Left hindlimb (tissue), 1 donor: ENCODE measurements around the gene LRP4.
"Not testable (repeated sequence)": the region's sequence is repeated elsewhere in the genome, so short reads cannot be mapped to it uniquely, and the experiment has no call there.

Experiments used
- DNase-seq: peaks from one replicate; pipeline ENCODE4 v3.0.0-alpha.2; 2018

The LRP4 gene

GRCh38 chr11:46918083-46918787 lies at the start of gene LRP4:
Gene LRP4, minus strand, starts transcription at chr11:46918550. Its CDS starts 171 bp downstream, at chr11:46918379.
- DNase-seq = peak; percentile 82

- no peak for DNase-seq
Measured at GRCh38 chr11:46967962-46968361, 49.6 kb upstream of the LRP4 start.

- no peak for DNase-seq
Measured at GRCh38 chr11:46966773-46967172, 48.4 kb upstream of the LRP4 start.

GRCh38 chr11:46963844-46964243 lies 45.5 kb upstream of the LRP4 start:
- DNase-seq = no peak

GRCh38 chr11:46961886-46962285 lies 43.5 kb upstream of the LRP4 start:
- DNase-seq = not testable (repeated sequence)

GRCh38 chr11:46961041-46961440 lies 42.7 kb upstream of the LRP4 start:
- no peak for DNase-seq

- DNase-seq = no peak
Measured at GRCh38 chr11:46958777-46959176, 40.4 kb upstream of the LRP4 start.

GRCh38 chr11:46953093-46953492 lies 34.7 kb upstream of the LRP4 start:
- no peak for DNase-seq

- DNase-seq = no peak
Measured at GRCh38 chr11:46952553-46952952, 34.2 kb upstream of the LRP4 start.

GRCh38 chr11:46951864-46952263 lies 33.5 kb upstream of the LRP4 start:
- DNase-seq = no peak

- DNase-seq = no peak
Measured at GRCh38 chr11:46949297-46949696, 30.9 kb upstream of the LRP4 start.

- DNase-seq = no peak
Measured at GRCh38 chr11:46948378-46949131, 30.2 kb upstream of the LRP4 start.

- DNase-seq = no peak
Measured at GRCh38 chr11:46947399-46948077, 29.2 kb upstream of the LRP4 start.

- no peak for DNase-seq
Measured at GRCh38 chr11:46944356-46945075, 26.2 kb upstream of the LRP4 start.

GRCh38 chr11:46942172-46942571 lies 23.8 kb upstream of the LRP4 start:
- no peak for DNase-seq

- DNase-seq = peak; percentile 93
Measured at GRCh38 chr11:46936138-46937110, 18.1 kb upstream of the LRP4 start, which contains the start of gene CSTPP1. Gene CSTPP1, plus strand, starts transcription at chr11:46936761. Its CDS starts 45 bp downstream, at chr11:46936806.

GRCh38 chr11:46930089-46930488 lies 11.7 kb upstream of the LRP4 start:
- DNase-seq = no peak

GRCh38 chr11:46928701-46929100 lies 10.4 kb upstream of the LRP4 start:
- not testable (repeated sequence) for DNase-seq

- DNase-seq = not testable (repeated sequence)
Measured at GRCh38 chr11:46927928-46928327, 9.6 kb upstream of the LRP4 start.

GRCh38 chr11:46920755-46921154 lies 2.4 kb upstream of the LRP4 start:
- no peak for DNase-seq

- DNase-seq = no peak
Measured at GRCh38 chr11:46918788-46919513, 601 bp upstream of the LRP4 start.
